T-helper 2 cell treated with Interferon-gamma antibody and Interleukin-4, amounts not matched to agents 100 ng/mL and 5 ng/mL, for 36 hours (primary cell): Measurements from ENCODE around the gene APPL2. TPM values are rescaled to one million over a fixed set of nuclear protein-coding genes. Genes with fewer than 3 reads are reported as not detected.

Experiments
- intact Hi-C: fragments of 100-400 bp; cut with micrococcal nuclease; formaldehyde crosslinking; loops from one replicate; pipeline ENCODE4 v1.15.1; 2023
- total RNA-seq: library from RNA; stranded (reverse); gene quantifications from 2 replicates; pipeline ENCODE4 v1.2.3, GENCODE V29; 2022

APPL2 gene
- total RNA-seq, 1 donor from 2014 or later, result 24.7 TPM

DNA sequence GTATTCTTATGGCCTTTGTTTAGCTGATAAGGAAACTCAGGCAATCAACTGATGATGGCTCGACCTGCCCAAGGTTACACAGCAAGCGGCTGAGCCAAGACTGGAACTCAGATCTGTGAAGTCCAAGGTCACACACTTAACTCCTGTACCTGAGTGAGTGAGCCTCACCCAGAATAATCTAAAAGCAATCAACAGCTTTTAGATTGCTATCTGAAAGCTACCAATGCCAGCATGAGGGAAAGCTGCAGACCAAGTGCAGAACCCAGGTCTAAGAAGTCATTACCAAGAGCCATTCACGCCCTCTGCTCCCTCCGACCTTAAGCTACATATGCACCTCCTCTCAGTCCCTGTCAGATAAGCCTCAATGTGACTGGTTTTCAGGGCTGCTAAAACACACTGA, 12.1 kb downstream of the APPL2 start:
- intact Hi-C loops, result no loop called here

GRCh38 chr12:105223352-105223845, 12.6 kb downstream of the APPL2 start:
- intact Hi-C loops, result no loop called here

GRCh38 chr12:105222726-105223351, 13.1 kb downstream of the APPL2 start:
- intact Hi-C loops, result no loop called here

DNA sequence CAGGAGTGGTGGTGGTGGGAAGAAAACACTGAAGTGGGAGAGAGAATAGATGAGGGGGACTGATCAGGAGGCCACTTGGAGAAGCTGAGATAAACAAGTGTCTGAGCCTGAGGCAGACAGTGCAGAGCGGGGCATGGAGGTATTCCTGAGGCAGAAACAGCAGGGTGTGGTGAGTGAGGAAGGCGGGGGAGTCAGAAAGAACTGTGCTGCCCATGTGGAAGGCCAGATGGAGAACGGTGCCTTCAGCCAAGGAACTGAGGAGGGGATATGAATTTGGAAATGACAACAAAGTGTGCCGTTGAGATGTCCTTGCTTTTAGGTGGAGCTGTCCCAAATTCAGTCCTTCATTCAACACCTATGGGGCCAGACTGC, 13.7 kb downstream of the APPL2 start:
- intact Hi-C loops, result no loop called here

- intact Hi-C loops, result no loop called here
Measured at GRCh38 chr12:105221583-105222283, 14.2 kb downstream of the APPL2 start.

DNA sequence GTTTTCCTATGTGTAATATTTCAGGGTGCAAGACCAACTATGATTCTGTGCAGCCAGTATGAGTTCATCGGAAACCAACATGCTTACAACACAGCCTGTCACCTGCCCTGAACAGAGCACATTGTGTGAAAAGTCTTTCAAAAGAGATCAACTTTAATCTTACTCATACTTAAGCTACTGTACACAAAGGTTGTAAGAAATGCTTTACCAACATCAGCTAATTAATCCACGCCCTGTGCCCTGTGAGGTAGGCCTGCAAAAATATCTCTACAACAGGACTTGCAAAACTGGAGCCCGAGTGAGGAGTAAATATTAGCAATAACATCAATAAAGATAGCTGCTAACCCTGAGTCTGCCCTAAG, 15.1 kb downstream of the APPL2 start:
- intact Hi-C loops, result no loop called here

- intact Hi-C loops, result no loop called here
Measured at GRCh38 chr12:105220150-105220928, 15.6 kb downstream of the APPL2 start.

DNA sequence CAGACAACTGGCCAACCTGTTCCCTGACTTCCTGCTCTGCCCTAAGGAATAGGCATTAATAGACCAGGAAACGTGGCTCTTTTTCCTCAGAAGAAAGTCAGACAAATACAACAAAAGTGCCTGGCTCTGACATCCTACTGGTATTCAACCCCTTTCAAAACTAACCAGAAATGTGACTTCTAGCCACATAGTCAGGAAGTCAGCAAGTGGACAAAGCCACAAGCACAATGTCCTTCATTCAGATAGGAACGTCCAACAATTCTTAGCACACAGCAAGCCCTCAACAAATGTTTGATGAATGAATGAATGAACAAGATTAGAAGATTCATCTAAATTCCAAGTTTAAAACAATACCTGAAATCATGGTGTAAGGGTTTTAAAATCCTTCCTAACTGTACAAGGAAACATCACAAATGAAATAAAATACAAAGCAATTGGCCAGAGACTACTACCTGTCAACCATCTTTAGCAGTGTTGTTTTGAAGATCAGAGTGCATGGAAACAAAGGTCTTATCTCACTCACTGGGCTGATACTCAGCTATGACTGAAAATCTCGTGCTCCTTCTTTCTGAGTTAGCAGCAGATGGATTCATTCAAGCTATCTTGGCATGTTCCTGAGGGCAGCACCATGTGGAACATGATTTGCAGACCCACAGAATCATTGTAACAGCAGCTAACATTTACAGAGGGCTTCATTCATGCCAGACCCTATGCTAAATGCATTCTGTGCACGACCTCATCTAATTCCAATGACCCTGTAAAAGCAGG, 16.5 kb downstream of the APPL2 start:
- intact Hi-C loops, result no loop called here

GRCh38 chr12:105218434-105218833, 17.5 kb downstream of the APPL2 start:
- intact Hi-C loops, result no loop called here

- intact Hi-C loops, result no loop called here
Measured at GRCh38 chr12:105214670-105215375, 21.2 kb downstream of the APPL2 start.

- intact Hi-C loops, result no loop called here
Measured at GRCh38 chr12:105214148-105214547, 21.8 kb downstream of the APPL2 start.

DNA sequence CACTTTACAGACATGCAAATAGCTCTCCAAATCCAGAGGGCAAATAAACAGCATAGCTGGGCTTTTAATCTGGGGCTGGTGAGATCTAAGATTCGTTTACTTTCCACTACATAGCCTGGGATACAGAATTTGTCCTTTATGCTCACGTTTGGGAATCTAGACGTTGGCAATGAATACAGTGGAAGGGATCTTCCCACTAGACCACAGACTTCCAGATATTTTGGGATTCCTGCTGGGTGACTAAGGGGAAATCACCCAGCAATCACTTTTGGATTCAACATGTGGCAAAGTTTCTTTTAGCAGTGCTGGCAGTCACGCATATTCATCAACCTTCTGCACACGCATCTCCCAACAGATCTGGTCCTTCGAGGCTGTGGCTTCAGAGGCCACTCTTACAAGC, 23.5 kb downstream of the APPL2 start:
- intact Hi-C loops, result no loop called here

- intact Hi-C loops, result no loop called here
Measured at GRCh38 chr12:105209091-105209490, 26.9 kb downstream of the APPL2 start.

DNA sequence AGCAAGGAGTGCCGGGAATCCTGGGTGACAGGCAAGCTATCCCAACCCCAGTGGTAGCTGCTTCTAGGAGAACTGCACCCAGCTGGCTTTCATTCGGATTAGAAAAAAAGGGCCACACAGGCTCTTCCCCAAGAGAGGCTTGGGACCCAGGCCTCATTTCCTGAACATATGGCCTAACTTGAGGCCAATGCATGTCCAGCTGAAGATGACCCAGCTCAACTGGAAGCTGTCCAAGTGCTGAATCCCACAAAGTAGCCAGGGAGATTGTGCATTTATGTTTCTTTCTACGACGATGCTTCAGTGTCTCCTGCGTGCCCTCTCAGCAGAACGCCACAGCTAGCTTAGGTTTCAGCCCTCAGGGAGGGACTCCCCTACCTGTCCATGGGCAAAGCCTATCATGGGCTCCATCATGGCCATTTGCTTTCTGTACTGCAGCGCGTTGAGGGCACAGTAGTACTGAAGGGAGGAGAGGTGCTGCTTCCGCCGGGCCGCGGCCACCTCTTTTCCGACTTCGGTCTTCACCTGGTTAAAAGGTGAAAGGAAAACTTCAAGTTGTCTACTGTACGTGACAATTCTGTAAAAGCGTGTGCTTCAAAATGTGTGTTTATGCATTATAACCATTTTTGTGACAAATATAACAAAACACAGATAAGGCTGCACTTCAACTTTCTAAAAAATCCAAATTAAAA, 29.1 kb downstream of the APPL2 start:
- intact Hi-C loops, result no loop called here

GRCh38 chr12:105205322-105206048, 30.5 kb downstream of the APPL2 start:
- intact Hi-C loops, result no loop called here

DNA sequence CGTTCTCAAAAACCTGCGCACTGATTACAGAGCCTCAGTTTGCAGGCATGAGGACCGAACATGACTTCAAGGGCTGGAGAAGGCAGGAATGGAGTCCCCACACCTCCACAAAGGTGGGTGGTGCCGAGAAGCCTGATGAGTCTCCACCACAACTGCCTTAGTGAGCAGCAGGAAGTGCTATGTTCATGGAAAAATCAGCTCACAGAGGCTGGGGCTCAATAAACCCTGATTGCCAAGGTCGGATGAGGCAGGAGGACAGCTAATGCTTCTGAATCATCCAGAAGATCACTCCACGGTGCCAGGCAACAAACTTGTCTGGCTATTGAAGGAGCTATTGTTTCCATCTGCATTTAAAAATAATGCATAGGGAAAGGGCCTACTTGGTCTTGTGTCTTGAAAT, 31.1 kb downstream of the APPL2 start:
- intact Hi-C loops, result no loop called here

- intact Hi-C loops, result no loop called here
Measured at GRCh38 chr12:105204127-105204526, 31.8 kb downstream of the APPL2 start.

DNA sequence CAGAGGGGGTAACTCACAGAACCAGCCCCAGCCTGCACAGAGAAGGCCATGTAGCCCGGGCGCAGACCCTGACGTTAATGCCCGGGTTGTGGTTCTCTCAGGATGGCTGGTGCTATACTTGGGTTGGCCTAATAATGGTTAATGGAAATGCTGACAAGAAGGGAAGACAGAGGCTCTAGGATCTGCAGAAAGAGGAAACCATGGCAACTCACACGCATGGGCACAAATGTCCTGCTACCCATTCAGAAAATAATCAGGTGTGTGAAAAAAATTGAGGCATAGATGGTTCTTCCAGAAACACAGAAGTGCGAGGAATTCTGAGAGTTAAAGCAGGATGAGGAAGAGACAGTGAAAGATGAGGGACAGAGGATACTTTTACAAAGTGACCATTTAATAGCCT, 33.8 kb downstream of the APPL2 start:
- intact Hi-C loops, result no loop called here

GRCh38 chr12:105201299-105201698, 34.7 kb downstream of the APPL2 start:
- intact Hi-C loops, result no loop called here

DNA sequence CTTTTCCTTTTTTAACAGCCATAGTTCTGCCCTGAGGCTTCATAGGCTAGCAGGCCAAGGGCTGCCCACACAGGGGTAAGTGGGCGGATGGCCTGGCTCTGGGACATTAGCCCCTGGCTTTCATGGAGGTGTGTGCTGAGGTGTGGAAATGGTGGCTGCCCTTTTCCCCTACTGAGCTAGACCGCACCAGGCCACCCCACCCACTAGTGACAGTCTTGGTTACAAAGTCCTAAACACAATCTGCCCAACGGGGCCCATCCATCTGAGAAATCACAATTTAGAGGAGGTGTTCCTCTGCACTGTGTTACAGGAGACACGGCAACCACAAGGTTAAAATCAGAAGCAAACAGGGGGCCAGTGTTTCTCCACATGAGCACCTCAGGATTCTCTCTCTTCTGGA, 35.6 kb downstream of the APPL2 start:
- intact Hi-C loops, result no loop called here
